ENCODE data around the gene AKR1D1. TPM values are rescaled to one million over a fixed set of nuclear protein-coding genes. Genes with fewer than 3 reads are reported as not detected.

AKR1D1 gene
- total RNA-seq, 1 donor from 2014 or later, result not detected

- H4K20me1 ChIP-seq (ENCODE audit: low read depth), result no peaks in the 10 kb centered on the region
- Mint-ChIP-seq H3K27ac (no peak overlapping the region), H3K9me3 (peaks cover 4% of the 10 kb centered on the region), H3K4me1 (no peaks in the 10 kb centered on the region), H3K4me3 (no peak overlapping the region), H3K36me3 (no peaks in the 10 kb centered on the region), H3K27me3 (ENCODE audit: insufficient read depth, low read depth) (no peaks in the 10 kb centered on the region)
- H3K4me1 ChIP-seq, result no peaks in the 10 kb centered on the region
- H3K9me3 ChIP-seq (ENCODE audit: low read depth), result no peaks in the 10 kb centered on the region
- H3K36me3 ChIP-seq, result no peaks in the 10 kb centered on the region
- H3K79me2 ChIP-seq (ENCODE audit: low read depth), result no peaks in the 10 kb centered on the region
- no peak overlapping the region for H3K27ac ChIP-seq
- H3K9ac ChIP-seq, result no peak overlapping the region
- H3F3A ChIP-seq (ENCODE audit: low read depth), result no peaks in the 10 kb centered on the region
- H3K27me3 ChIP-seq, result no peaks in the 10 kb centered on the region
- H3K4me3 ChIP-seq, result no peak overlapping the region
- DNase-seq (ENCODE audit: low spot score), result no peak
- no peak overlapping the region for H2AFZ ChIP-seq (replicated peaks)
- no peak for TF ChIP-seq CTCF (IDR thresholded peaks at IDR 0.05)
- TF ChIP-seq EZH2 (IDR thresholded peaks at IDR 0.05), result no peak
- no peak for TF ChIP-seq EZH2phosphoT487 (IDR thresholded peaks at IDR 0.05)
- no peak overlapping the region for H3K4me2 ChIP-seq
Measured at GRCh38 chr7:138116892-138117291, 40.6 kb downstream of the AKR1D1 start.

- H3K27me3 ChIP-seq, result no peaks in the 10 kb centered on the region
- H3K79me2 ChIP-seq (ENCODE audit: low read depth), result no peaks in the 10 kb centered on the region
- no peaks in the 10 kb centered on the region for H4K20me1 ChIP-seq (ENCODE audit: low read depth)
- H2AFZ ChIP-seq (replicated peaks), result no peak overlapping the region
- H3F3A ChIP-seq (ENCODE audit: low read depth), result no peaks in the 10 kb centered on the region
- Mint-ChIP-seq H3K4me3 (no peak overlapping the region), H3K36me3 (no peaks in the 10 kb centered on the region), H3K4me1 (peaks cover 7% of the 10 kb centered on the region), H3K27me3 (ENCODE audit: insufficient read depth, low read depth) (peaks cover 5% of the 10 kb centered on the region), H3K27ac (no peak overlapping the region), H3K9me3 (peaks cover 4% of the 10 kb centered on the region)
- no peaks in the 10 kb centered on the region for H3K36me3 ChIP-seq
- no peak for DNase-seq (ENCODE audit: low spot score)
- H3K9ac ChIP-seq, result no peak overlapping the region
- no peak overlapping the region for H3K4me2 ChIP-seq
- no peak overlapping the region for H3K4me3 ChIP-seq
- H3K9me3 ChIP-seq (ENCODE audit: low read depth), result no peaks in the 10 kb centered on the region
- H3K27ac ChIP-seq, result no peak overlapping the region
- no peaks in the 10 kb centered on the region for H3K4me1 ChIP-seq
- TF ChIP-seq CTCF (IDR thresholded peaks at IDR 0.05), result no peak
- TF ChIP-seq EZH2 (IDR thresholded peaks at IDR 0.05), result no peak
- TF ChIP-seq EZH2phosphoT487 (IDR thresholded peaks at IDR 0.05), result no peak
Measured at GRCh38 chr7:138120140-138120827, 44.0 kb downstream of the AKR1D1 start.

GRCh38 chr7:138122162-138122561 is 45.9 kb downstream of the AKR1D1 start:
- Histone ChIP-seq H2AFZ (replicated peaks) (no peak overlapping the region), H3K9ac (no peak overlapping the region), H3K27ac (no peak overlapping the region), H4K20me1 (ENCODE audit: low read depth) (no peaks in the 10 kb centered on the region), H3K36me3 (no peaks in the 10 kb centered on the region), H3F3A (ENCODE audit: low read depth) (no peaks in the 10 kb centered on the region), H3K4me1 (no peaks in the 10 kb centered on the region), H3K4me2 (no peak overlapping the region), H3K27me3 (no peaks in the 10 kb centered on the region), H3K79me2 (ENCODE audit: low read depth) (no peaks in the 10 kb centered on the region), H3K4me3 (no peak overlapping the region), H3K9me3 (ENCODE audit: low read depth) (no peaks in the 10 kb centered on the region)
- H3K4me1 Mint-ChIP-seq, result peaks cover 13% of the 10 kb centered on the region
- no peak overlapping the region for H3K27ac Mint-ChIP-seq
- no peak for TF ChIP-seq CTCF (IDR thresholded peaks at IDR 0.05)
- no peak for TF ChIP-seq EZH2phosphoT487 (IDR thresholded peaks at IDR 0.05)
- TF ChIP-seq EZH2 (IDR thresholded peaks at IDR 0.05), result no peak
- no peaks in the 10 kb centered on the region for H3K36me3 Mint-ChIP-seq
- H3K4me3 Mint-ChIP-seq, result no peak overlapping the region
- no peak for DNase-seq (ENCODE audit: low spot score)
- peaks cover 4% of the 10 kb centered on the region for H3K9me3 Mint-ChIP-seq
- H3K27me3 Mint-ChIP-seq (ENCODE audit: insufficient read depth, low read depth), result peaks cover 7% of the 10 kb centered on the region

All from neural progenitor cell (in vitro differentiated cells).